Amniotic stem cell (primary cell): Measurements from ENCODE around the gene TACC3.

Experiments used
- DNase-seq: peaks from one replicate; lab custom pipeline; 2025; lab: John Stamatoyannopoulos, UW

Gene TACC3

GRCh38 chr4:1793940-1794808 lies 72.9 kb downstream of the TACC3 start:
- DNase-seq = no peak
